B cell (primary cell): ENCODE measurements around the gene DEAF1. TPM values are rescaled to one million over a fixed set of nuclear protein-coding genes. Genes with fewer than 3 reads are reported as not detected.

Experiments used
- ATAC-seq: fragments of 200-7000 bp; cut with Tn5 transposase; one replicate; pipeline ENCODE4 v1.10.0; 2021; ENCODE audit warnings: low read depth, mild to moderate bottlenecking, moderate number of reproducible peaks, moderate library complexity
- CTCF ChIA-PET: fragments of 350-600 bp; sonication (Branson Sonifier 250); formaldehyde crosslinking; loops from one replicate; lab custom pipeline; 2021; ENCODE audit warnings: antibody characterized with exemption, inconsistent platforms; lab: Charles Lee
- POLR2A ChIA-PET: fragments of 350-600 bp; sonication (Branson Sonifier 250); formaldehyde crosslinking; loops from one replicate; lab custom pipeline; 2021; ENCODE audit warnings: antibody characterized with exemption; lab: Charles Lee
- DNase-seq: peaks from one replicate; pipeline ENCODE4 v3.0.0; 2013
- H2AFZ ChIP-seq: 2 replicates; pipeline ENCODE4 v1.6.1; 2012; ENCODE audit warnings: mild to moderate bottlenecking, low read depth, low read length; ENCODE audit not compliant: insufficient read depth, poor library complexity, severe bottlenecking
- H3K27ac ChIP-seq, 2 donors: 1 replicate in 1 of 2; 2 replicates in 1 of 2; pipeline ENCODE4 v1.5.1; 2012 to 2013; ENCODE audit warnings: low read length in 2 of 2, mild to moderate bottlenecking in 2 of 2, moderate library complexity in 1 of 2
- H3K27me3 ChIP-seq, 4 experiments: fragments of 200-600 bp in 1 of 4; sonication (generic) in 1 of 4; replicated peaks in 1 of 4; 1 replicate in 2 of 4; 2 replicates in 2 of 4; pipeline versions ENCODE4 v1.6.1 to v1.7.0; 2013 to 2016; ENCODE audit warnings: low read length in 3 of 4, mild to moderate bottlenecking in 2 of 4, mixed read lengths in 1 of 4, moderate library complexity in 1 of 4; ENCODE audit not compliant: insufficient read depth in 4 of 4, control insufficient read depth in 3 of 4; ENCODE audit errors: control extremely low read depth in 1 of 4
- H3K36me3 ChIP-seq, 2 experiments: replicated peaks in 1 of 2; 1 replicate in 1 of 2; 2 replicates in 1 of 2; pipeline versions ENCODE4 v1.6.1 to v1.7.1; 2013; ENCODE audit warnings: low read length in 1 of 2; ENCODE audit not compliant: insufficient read depth in 2 of 2, control insufficient read depth in 1 of 2; ENCODE audit errors: control extremely low read depth in 1 of 2, extremely low read depth in 1 of 2
- H3K4me1 ChIP-seq, 2 donors: fragments of 200-600 bp in 1 of 2; sonication (generic) in 1 of 2; 1 replicate in 1 of 2; 2 replicates in 1 of 2; pipeline versions ENCODE4 v1.5.1 to v1.6.1; 2013 to 2017; ENCODE audit warnings: low read length in 2 of 2; ENCODE audit not compliant: control insufficient read depth in 2 of 2, insufficient read depth in 2 of 2
- H3K4me2 ChIP-seq: replicated peaks from 2 replicates; pipeline ENCODE3; 2012; ENCODE audit warnings: mild to moderate bottlenecking, low read depth, low read length; ENCODE audit not compliant: poor library complexity, severe bottlenecking
- H3K4me3 ChIP-seq, 5 experiments: fragments of 200-600 bp in 1 of 5; sonication (generic) in 1 of 5; 1 replicate in 3 of 5; 2 replicates in 2 of 5; pipeline versions ENCODE4 v1.5.1 to v1.7.0; 2011 to 2016; ENCODE audit warnings: low read length in 4 of 5, mild to moderate bottlenecking in 4 of 5, low read depth in 2 of 5, control low read depth in 1 of 5, moderate library complexity in 1 of 5; ENCODE audit not compliant: insufficient read depth in 1 of 5; ENCODE audit errors: control extremely low read depth in 1 of 5, extremely low read depth in 1 of 5
- H3K79me2 ChIP-seq: fragments of 200-600 bp; sonication (generic); one replicate; pipeline ENCODE4 v1.6.0; 2016; ENCODE audit warnings: low read length; ENCODE audit not compliant: control insufficient read depth, insufficient read depth
- H3K9ac ChIP-seq: fragments of 200-600 bp; sonication (generic); 2 replicates; pipeline ENCODE4 v1.6.1; 2017; ENCODE audit warnings: mild to moderate bottlenecking, low read length, moderate library complexity
- H3K9me3 ChIP-seq, 3 donors: one replicate each; pipeline versions ENCODE4 v1.6.1 to v1.7.1; 2013; ENCODE audit warnings: low read length in 2 of 3; ENCODE audit not compliant: control insufficient read depth in 2 of 3, insufficient read depth in 1 of 3; ENCODE audit errors: control extremely low read depth in 1 of 3
- H4K20me1 ChIP-seq: 2 replicates; pipeline ENCODE4 v1.6.0; 2012; ENCODE audit warnings: mild to moderate bottlenecking, low read length; ENCODE audit not compliant: insufficient read depth, control insufficient read depth, poor library complexity, severe bottlenecking
- H3K27ac Mint-ChIP-seq: one replicate; pipeline ENCODE4 v1.8.0; 2021; ENCODE audit warnings: mixed read lengths
- H3K27me3 Mint-ChIP-seq: one replicate; pipeline ENCODE4 v1.8.0; 2021; ENCODE audit warnings: mixed read lengths
- H3K4me1 Mint-ChIP-seq: one replicate; pipeline ENCODE4 v1.8.0; 2021; ENCODE audit warnings: mixed read lengths
- H3K4me3 Mint-ChIP-seq: one replicate; pipeline ENCODE4 v1.8.0; 2021; ENCODE audit warnings: mixed read lengths
- H3K9me3 Mint-ChIP-seq: one replicate; pipeline ENCODE4 v1.8.0; 2022; ENCODE audit warnings: mixed read lengths; ENCODE audit not compliant: insufficient read depth
- EZH2 ChIP-seq: IDR thresholded peaks from 2 replicates; pipeline ENCODE4 v1.6.1; 2012; ENCODE audit warnings: borderline replicate concordance, low read depth, mild to moderate bottlenecking, moderate library complexity, low read length; ENCODE audit not compliant: insufficient read depth, poor library complexity, severe bottlenecking
- WGBS: methylation state at CpG from one replicate; pipeline ENCODE4 v1.1.5; 2013; ENCODE audit warnings: missing lambda C conversion rate; ENCODE audit not compliant: insufficient coverage; 5-methylcytosine and 5-hydroxymethylcytosine counted together
- intact Hi-C: fragments of 100-400 bp; cut with micrococcal nuclease; formaldehyde crosslinking; loops from one replicate; pipeline ENCODE4 v1.10.0; 2022
- polyA plus RNA-seq: library from polyadenylated mRNA; depleted of rRNA; stranded (reverse); fragments of >200 nt; gene quantifications from 2 replicates; pipeline ENCODE4 v1.2.3, GENCODE V29; 2012
- total RNA-seq, 2 donors: library from RNA; stranded (reverse); fragments of 120-200 nt in 1 of 2; gene quantifications; 1 replicate in 1 of 2; 2 replicates in 1 of 2; pipeline versions ENCODE4 v1.2.3 to v1.2.4, GENCODE V29; 2013 to 2022
- TF ChIP-seq, protein P1 (sequence below): fragments of 200-600 bp; IDR thresholded peaks from one replicate; pipeline ENCODE4 v1.8.0; 2022; ENCODE audit warnings: antibody characterized with exemption, mild to moderate bottlenecking

Gene DEAF1
- total and polyA plus RNA-seq, 2 donors (not counting 1 experiment from before 2014, with no cell fraction given), result 31.8 to 53.6 TPM

DNA sequence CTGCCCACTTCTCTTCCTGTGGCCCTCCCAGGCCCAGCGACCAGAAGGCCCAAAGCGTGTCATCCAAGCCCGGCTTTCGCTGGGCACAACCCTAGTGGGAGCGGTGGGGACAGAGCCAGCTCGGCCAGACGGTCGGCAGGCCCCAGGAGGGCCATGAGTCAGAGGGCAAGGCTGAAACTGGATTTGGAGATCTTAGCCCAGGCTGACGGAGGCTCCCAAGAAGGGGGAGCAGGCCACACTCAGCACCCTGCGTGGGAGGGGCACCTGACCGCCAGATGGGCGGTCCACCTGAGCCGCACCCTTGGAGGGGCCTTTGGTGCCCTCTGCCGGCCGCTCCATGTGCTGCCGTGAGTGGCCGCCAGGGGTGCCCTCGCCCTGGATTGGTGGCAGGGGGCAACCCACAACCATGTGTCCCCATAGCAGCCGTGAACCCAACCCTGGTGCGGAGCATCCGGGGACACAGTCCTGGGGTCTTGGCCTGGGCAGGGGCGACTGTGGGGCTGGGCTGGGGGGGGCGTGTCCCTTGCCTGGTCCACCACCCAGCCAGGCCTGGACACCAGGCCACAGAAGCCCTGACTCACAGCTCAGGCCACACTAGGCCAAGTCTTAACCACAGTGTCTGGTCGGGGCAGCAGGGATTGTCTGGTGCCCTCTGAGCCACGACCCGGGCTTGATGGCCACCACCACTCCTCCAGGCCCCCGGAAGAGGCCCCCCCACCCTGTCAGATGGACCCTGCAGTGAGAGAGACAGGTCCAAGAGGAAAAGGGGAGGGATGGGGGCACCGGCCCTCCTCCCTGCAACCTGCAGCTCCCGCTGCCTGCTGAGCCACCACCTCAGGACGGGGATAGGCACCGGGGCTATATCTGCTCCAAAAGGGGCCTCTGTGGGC lies 33.1 kb upstream of the DEAF1 start:
- Histone ChIP-seq H4K20me1 (peaks cover 9% of the 10 kb centered on the region), H3K79me2 (no peaks in the 10 kb centered on the region), H2AFZ (no peak overlapping the region), H3K4me3 (no peak overlapping the region), H3K36me3 (no peaks in the 10 kb centered on the region), H3K27ac (no peak overlapping the region), H3K27me3 (peaks cover 0 to 24% (median 0%) of the 10 kb centered on the region in 4 experiments), H3K9me3 (no peaks in the 10 kb centered on the region), H3K4me1 (peaks cover 14 to 29% of the 10 kb centered on the region in 2 donors), H3K4me2 (peak overlapping the region; percentile 46), H3K9ac (no peak overlapping the region)
- no peak overlapping the region for H3K27ac Mint-ChIP-seq
- no peaks in the 10 kb centered on the region for H3K9me3 Mint-ChIP-seq
- ATAC-seq, result peak; percentile 85
- TF ChIP-seq, protein P1, sequence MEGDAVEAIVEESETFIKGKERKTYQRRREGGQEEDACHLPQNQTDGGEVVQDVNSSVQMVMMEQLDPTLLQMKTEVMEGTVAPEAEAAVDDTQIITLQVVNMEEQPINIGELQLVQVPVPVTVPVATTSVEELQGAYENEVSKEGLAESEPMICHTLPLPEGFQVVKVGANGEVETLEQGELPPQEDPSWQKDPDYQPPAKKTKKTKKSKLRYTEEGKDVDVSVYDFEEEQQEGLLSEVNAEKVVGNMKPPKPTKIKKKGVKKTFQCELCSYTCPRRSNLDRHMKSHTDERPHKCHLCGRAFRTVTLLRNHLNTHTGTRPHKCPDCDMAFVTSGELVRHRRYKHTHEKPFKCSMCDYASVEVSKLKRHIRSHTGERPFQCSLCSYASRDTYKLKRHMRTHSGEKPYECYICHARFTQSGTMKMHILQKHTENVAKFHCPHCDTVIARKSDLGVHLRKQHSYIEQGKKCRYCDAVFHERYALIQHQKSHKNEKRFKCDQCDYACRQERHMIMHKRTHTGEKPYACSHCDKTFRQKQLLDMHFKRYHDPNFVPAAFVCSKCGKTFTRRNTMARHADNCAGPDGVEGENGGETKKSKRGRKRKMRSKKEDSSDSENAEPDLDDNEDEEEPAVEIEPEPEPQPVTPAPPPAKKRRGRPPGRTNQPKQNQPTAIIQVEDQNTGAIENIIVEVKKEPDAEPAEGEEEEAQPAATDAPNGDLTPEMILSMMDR, result peak; percentile 97
- no peak for TF ChIP-seq EZH2
- H3K4me3 Mint-ChIP-seq, result no peak overlapping the region
- ChIA-PET CTCF (interaction anchor here (0.6 to 8.2 kb wide), 12 partner anchors 12 to 1065 kb away, joined by 3 to 104 read pairs (median 4); partner anchors contain the start of genes TALDO1 and TMEM80), POLR2A (interaction anchor here (1.0 kb wide), 1 partner anchor 31 kb away, joined by 3 read pairs; no protein-coding TSS in a partner anchor)
- peaks cover 4% of the 10 kb centered on the region for H3K27me3 Mint-ChIP-seq
- peak; percentile 85 for DNase-seq
- WGBS, result 33% methylated on average over 23 of the region's 31 CpGs
- peaks cover 12% of the 10 kb centered on the region for H3K4me1 Mint-ChIP-seq
- intact Hi-C loops, result loop anchor here (1.0 to 10.0 kb wide), 6 partner anchors 19 to 173 kb away; partner anchors contain the start of genes IRF7, SLC25A22 and TALDO1
